ENCODE results near the gene DERA. TPM values are rescaled to one million over a fixed set of nuclear protein-coding genes. Genes with fewer than 3 reads are reported as not detected.
"Not testable (repeated sequence)": the region's sequence is repeated elsewhere in the genome, so short reads cannot be mapped to it uniquely, and the experiment has no call there.

DERA gene
- total RNA-seq, 1 experiment from 2014 or later = 46.1 TPM

DNA sequence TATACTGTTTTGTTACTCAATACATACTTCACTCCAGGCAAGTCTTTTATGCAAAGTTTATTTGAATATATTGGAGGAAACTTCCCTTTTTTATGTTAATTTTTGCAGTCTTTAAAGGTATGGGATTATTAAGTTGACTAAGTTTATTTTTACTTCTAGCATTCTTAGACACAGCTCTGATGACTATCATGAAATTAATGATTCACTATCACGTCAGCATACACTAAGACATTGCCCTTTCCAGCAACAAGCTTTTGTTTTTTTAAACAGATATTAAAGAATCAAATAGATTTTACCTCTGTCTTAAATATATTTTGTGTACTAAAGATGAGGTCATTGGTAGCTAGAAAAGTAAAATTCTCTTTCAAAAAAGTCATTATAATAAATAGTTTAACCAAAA, 52.1 kb downstream of the DERA start:
- H3K27me3 ChIP-seq = no peaks in the 10 kb centered on the region
- no peak overlapping the region for H3K4me3 ChIP-seq
- no peaks in the 10 kb centered on the region; the same call in none of the 2 replicates for H3K36me3 ChIP-seq
- no peak overlapping the region for H3K27ac ChIP-seq
- H3K9me3 ChIP-seq (replicated peaks) = no peaks in the 10 kb centered on the region
- H3K4me1 ChIP-seq = no peaks in the 10 kb centered on the region
- no peak for DNase-seq

DNA sequence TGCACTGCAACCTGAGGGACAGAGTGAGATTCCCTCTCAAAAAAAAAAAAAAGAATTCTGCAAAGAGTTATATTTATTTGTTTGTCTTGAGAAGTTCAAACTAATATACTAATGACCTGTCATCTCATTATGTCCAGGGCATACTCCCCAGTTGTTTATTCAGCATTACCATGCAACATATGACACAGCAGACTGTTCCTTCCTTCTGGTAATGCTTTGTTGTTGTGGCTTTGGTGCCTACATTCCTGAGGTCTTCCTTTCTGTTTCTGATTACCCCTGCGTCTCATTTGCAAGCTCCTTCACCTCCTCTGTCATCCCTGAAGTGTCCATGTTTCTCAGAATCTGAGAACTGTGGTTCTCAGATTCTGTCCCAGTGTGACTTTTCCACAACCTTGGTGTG, 55.3 kb downstream of the DERA start:
- Histone ChIP-seq H3K4me3 (no peak overlapping the region), H3K9me3 (replicated peaks) (no peaks in the 10 kb centered on the region), H3K27me3 (no peaks in the 10 kb centered on the region), H3K4me1 (no peaks in the 10 kb centered on the region), H3K36me3 (no peaks in the 10 kb centered on the region; the same call in none of the 2 replicates), H3K27ac (no peak overlapping the region)
- DNase-seq = no peak

DNA sequence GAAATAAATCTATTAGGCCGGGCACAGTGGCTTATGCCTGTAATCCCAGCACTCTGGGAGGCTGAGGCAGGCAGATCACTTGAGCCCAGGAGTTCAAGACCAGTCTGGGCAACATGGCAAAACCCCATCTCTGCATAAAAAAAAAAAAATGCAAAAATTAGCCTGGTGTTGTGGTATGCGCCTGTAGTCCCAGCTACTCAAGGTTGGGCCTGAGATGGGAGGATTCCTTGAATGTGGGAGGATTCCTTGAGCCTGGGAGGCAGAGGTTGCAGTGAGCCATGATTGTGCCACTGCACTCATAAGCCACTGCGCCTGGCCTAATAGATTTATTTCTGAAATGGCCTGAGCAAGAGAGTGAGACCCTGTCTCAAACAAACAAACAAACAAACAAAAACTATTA, 55.9 kb downstream of the DERA start:
- not testable (repeated sequence) for H3K36me3 ChIP-seq; H3K9me3 ChIP-seq (replicated peaks); H3K4me3 ChIP-seq; H3K27ac ChIP-seq; DNase-seq; H3K4me1 ChIP-seq; H3K27me3 ChIP-seq

DNA sequence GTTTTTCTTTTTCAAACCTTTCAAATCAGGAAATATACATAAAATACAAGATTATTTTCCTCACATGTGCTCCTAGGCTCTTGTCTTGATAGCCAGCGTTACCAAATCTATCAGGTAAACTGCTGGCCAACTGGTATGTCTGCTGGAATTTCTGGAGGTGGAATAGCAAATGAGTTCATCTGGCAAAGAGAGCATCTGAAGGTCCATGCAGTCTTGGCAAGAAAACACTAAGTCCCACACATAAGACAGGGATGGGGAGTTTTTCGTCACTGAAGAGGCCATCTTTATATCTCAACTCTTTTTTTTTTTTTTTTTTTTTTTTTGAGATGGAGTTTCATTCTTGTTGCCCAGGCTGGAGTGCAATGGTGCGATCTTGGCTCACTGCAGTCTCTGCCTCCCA, 60.1 kb downstream of the DERA start:
- DNase-seq = no peak
- Histone ChIP-seq H3K9me3 (replicated peaks) (no peaks in the 10 kb centered on the region), H3K27ac (no peak overlapping the region), H3K4me3 (no peak overlapping the region), H3K27me3 (no peaks in the 10 kb centered on the region), H3K4me1 (no peaks in the 10 kb centered on the region), H3K36me3 (no peaks in the 10 kb centered on the region)

DNA sequence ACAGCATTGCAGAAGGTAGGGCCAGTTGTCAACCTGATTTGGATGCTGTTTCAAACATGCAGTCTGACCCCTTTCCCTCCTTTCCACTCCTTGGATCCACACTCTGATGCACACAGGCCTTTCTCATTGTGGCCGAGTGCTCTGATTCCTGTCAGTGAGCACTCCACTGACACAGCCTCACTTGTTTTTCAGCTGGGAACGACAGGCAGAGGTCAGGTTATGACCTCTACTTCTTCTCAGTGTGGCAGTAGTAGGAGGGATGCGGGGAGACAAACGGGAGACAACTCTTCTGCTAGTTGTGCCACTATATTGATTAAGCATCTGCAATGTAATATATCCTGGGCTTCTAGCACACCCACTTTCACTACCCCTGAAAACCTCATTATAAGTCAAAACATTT, 61.8 kb downstream of the DERA start:
- Histone ChIP-seq H3K4me1 (no peaks in the 10 kb centered on the region), H3K27me3 (no peaks in the 10 kb centered on the region), H3K36me3 (no peaks in the 10 kb centered on the region)

DNA sequence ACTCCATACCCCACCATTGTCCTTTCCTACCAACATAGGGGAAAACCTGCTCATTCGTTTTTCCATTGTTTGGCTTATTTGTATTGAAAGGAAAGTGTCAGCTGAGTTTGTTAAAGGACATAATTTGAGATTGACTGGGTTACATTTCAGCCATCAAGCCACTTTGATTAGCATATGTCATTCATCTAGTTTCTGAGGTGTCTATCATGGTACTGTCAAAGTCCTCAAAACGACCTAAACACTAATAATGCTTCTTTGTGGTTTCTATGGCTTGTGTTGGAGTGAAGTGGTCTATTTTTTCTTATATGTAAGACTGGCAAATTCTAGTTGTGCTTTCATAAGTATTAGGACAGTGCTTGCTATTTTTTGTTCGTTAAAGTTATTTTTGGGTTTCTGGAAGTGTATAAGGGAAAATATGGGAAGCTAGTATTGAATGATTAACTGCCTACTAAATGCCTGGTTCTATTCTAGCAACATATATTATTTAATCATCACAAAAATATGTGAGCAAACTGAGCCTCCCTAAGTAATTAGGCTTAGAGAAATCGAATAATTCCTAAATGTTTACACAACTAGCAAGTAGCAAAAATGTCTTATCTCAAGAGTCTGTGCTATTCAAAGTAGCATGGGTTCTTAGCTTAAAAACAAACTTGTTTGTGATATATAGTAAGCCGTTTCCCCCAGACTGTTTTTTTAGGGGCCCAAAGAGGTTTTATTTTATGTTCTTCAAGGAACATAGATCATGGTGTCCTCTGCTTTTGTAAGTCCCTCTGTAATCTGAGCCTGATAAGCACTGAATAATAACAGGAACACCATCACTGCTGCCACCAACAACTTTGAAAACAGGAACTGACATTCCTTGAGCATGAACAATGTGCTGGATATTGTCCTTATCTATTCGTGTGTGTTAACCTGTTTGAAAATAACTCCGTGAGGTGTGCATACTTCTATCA, 67.1 kb downstream of the DERA start:
- H3K4me3 ChIP-seq = no peak overlapping the region
- no peaks in the 10 kb centered on the region; the same call in 1 of the 2 replicates for H3K36me3 ChIP-seq
- H3K27me3 ChIP-seq = no peaks in the 10 kb centered on the region
- H3K4me1 ChIP-seq = peaks cover 23% of the 10 kb centered on the region
- no peak overlapping the region for H3K27ac ChIP-seq
- H3K9me3 ChIP-seq (replicated peaks) = no peaks in the 10 kb centered on the region
- no peak for DNase-seq

More for the DNA sequence above, 61.8 kb downstream of the DERA start:
- Histone ChIP-seq H3K9me3 (replicated peaks) (no peaks in the 10 kb centered on the region), H3K4me3 (no peak overlapping the region), H3K27ac (no peak overlapping the region)
- DNase-seq = no peak

DNA sequence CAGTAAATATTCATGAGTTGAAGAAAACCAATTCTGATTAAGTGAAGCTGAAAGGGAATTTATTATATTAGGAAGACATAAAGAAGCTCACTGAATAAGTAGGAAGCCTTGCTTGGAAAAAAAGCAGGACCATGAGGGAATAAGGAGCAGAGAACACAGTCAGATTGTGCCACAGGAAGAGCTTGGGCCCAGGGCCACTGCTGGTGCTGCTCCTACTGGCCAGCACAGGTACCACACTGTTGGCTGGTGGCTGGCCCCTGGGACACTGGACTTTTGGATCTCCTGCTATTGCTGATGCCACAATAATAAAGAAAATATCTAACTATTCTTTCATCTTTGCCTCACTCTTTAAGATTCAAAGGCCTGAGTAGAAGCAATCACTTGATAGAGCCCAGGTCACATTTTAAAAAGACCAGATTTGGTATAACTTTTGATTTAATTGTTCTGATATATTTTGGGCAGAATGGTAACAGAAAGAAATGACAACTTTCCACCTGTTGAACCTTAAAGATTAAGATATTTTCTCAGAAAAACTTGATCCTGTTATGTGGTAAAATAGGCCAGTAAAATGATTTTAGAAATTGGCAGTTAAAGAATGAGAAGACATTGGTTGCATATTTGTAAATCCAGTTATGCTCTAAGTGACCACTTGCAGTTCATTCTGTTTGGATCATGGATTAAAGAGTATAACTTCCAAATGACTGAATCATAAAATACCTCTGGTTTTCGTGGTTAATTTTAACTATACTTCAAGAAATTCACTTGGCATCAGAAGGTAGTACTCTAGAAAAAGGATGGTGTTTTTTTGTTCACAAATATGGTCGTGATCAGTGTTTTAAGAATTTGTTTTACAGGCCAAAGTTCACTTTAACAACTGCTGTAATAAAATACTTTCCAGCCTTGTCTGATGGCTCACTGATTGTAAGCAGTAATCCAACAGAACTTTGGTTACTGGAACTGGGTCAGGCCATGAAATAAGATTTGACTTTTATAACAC, 68.3 kb downstream of the DERA start:
- H3K4me1 ChIP-seq = peaks cover 27% of the 10 kb centered on the region
- no peak overlapping the region for H3K4me3 ChIP-seq
- H3K36me3 ChIP-seq = no peaks in the 10 kb centered on the region; the same call in 1 of the 2 replicates
- H3K9me3 ChIP-seq (replicated peaks) = no peaks in the 10 kb centered on the region
- H3K27me3 ChIP-seq = no peaks in the 10 kb centered on the region
- DNase-seq = peak in 1 of 2 experiments; percentile 31
- no peak overlapping the region for H3K27ac ChIP-seq

DNA sequence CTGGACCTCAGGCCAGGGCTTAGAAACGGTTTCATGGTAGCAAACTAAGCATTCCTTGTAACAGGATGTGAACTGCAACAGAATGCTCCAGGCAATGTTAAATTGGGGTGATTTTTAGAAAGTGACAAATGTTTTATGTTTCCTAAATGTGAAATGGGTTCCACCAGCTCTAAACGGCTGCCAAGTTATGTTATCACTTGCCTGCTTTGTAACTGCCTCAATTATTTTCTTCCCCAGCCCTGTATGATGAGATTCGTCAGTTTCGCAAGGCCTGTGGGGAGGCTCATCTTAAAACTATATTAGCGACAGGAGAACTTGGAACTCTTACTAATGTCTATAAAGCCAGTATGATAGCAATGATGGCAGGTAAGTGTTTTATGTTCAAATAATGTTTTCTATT, 70.9 kb downstream of the DERA start:
- no peak overlapping the region for H3K4me3 ChIP-seq
- H3K27ac ChIP-seq = no peak overlapping the region
- no peaks in the 10 kb centered on the region for H3K9me3 ChIP-seq (replicated peaks)
- H3K27me3 ChIP-seq = no peaks in the 10 kb centered on the region
- peaks cover 4% of the 10 kb centered on the region for H3K36me3 ChIP-seq
- peaks cover 27% of the 10 kb centered on the region for H3K4me1 ChIP-seq
- DNase-seq = no peak

DNA sequence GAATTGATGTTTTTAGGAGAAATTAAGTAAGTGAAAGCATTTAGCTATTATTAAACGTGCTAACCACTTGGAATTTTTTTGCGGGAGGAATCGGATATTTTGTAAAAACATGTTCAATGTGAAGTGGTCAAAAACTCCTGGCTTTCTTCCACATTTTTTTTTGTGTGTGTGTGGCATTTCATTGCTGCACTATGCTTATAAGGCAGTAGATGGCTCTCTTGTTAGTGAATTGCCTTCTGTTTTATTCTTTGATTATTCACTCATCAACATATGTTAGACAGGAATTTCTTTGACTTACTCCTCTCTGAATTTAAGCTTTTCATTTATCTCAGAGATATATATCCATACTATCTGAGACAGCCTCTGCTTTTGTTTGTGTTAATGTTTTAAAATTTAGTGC, 71.3 kb downstream of the DERA start:
- H3K27ac ChIP-seq = peak overlapping the region; percentile 19; the same call in 1 of the 2 replicates
- H3K4me3 ChIP-seq = no peak overlapping the region
- H3K36me3 ChIP-seq = peaks cover 4% of the 10 kb centered on the region
- H3K4me1 ChIP-seq = peaks cover 27% of the 10 kb centered on the region
- H3K9me3 ChIP-seq (replicated peaks) = no peaks in the 10 kb centered on the region
- H3K27me3 ChIP-seq = no peaks in the 10 kb centered on the region
- peak in 1 of 2 experiments; percentile 53 for DNase-seq

DNA sequence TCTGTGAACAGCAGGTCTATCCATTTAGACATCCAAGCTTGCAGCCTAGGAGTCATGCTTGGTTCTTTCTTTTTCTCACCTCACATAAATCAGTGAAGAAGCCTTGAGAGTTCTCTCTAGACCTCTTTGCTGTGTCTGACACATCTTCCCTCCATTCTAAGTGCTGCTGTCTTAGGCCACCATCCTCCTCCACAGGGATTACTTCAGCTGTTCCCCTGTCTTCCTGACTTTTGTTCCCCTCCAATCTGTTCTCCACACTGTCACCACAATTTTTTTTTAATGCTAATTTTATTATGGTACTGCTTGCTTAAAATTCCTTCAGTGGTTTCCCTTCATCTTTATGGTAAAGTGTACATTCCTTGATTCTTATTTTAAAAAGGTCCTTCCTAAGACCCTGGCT, 71.8 kb downstream of the DERA start:
- Histone ChIP-seq H3K36me3 (peaks cover 4% of the 10 kb centered on the region), H3K27ac (peak overlapping the region; percentile 19; the same call in 1 of the 2 replicates), H3K9me3 (replicated peaks) (no peaks in the 10 kb centered on the region), H3K27me3 (no peaks in the 10 kb centered on the region), H3K4me3 (no peak overlapping the region), H3K4me1 (peaks cover 27% of the 10 kb centered on the region)
- DNase-seq = peak in 1 of 2 experiments; percentile 48

DNA sequence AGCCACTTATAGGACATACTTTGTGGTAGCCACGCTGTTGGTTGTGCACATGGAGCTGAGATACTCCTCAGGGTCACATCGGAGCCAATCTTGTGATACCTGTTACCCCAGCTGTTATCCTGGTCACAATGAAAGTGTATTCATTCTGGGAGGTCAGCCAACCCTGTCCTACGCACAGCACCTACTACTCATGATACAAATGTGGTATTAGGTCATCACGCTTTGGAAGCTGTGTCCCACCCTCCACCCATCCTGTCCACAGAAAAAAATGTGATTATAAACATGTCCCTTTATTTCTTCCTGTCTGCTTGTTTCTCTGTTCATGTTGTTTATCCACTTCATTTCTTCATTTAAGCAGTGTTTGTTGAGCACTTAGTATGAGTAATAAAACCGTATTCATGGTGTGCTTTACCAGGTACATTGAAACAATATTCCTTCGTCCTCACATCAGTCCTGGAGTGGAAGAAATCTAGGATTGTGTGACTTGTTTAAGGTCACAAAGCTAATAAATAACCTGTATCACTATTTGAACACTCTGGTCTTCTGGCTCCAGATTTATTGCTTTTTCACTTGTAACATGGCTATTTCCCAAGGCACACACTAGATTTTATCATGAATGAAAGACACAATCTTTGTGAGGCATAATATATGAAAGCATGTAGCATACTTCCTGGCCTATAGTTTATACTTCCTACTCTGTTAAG, 73.1 kb downstream of the DERA start:
- no peak for DNase-seq
- Histone ChIP-seq H3K27ac (no peak overlapping the region), H3K27me3 (no peaks in the 10 kb centered on the region), H3K4me3 (no peak overlapping the region), H3K36me3 (peaks cover 5% of the 10 kb centered on the region), H3K9me3 (replicated peaks) (no peaks in the 10 kb centered on the region), H3K4me1 (peaks cover 24% of the 10 kb centered on the region)

DNA sequence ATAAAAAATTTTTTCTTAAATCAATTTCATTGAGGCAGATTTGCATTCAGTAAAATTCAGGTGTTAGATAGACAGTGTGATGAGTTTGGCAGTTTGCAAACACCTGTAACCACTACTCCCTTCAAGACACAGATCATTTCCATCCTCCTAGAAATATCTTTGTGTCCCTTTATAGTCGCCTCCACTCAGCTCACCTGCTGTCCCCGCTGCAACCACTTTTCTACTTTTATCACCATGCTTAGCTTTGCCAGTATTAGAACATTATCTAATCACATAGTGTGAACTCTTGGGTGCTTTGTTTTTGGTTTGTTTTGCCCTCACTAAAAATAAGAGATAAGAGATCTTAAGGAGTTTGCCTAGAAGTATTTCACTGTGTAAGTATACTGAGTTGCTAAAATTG, 73.8 kb downstream of the DERA start:
- Histone ChIP-seq H3K9me3 (replicated peaks) (no peaks in the 10 kb centered on the region), H3K36me3 (peaks cover 7% of the 10 kb centered on the region), H3K4me1 (peaks cover 18% of the 10 kb centered on the region), H3K27ac (no peak overlapping the region), H3K27me3 (no peaks in the 10 kb centered on the region), H3K4me3 (no peak overlapping the region)
- DNase-seq = no peak

DNA sequence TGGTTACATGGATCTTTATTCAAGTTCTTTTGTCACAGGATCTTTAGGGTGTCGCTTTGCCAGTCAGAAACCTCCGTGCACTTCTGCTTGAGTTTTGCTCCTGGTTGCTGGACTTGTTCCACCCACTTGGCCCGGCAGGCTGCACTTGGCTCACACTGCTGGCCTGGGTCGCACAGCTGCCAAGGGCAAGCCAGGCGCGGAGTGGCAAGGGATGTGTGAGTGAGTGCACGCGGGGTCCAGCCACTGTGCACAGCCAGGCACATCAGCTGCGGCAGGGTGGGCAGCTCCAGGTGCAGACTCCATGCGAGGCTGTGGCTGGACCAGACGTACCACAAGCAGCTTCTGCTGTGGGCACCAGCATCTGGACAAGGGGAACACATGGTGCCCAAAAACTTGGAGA, 76.6 kb downstream of the DERA start:
- no peaks in the 10 kb centered on the region for H3K9me3 ChIP-seq (replicated peaks)
- H3K4me3 ChIP-seq = no peak overlapping the region
- H3K36me3 ChIP-seq = peaks cover 7% of the 10 kb centered on the region
- DNase-seq = no peak
- H3K27ac ChIP-seq = no peak overlapping the region
- H3K27me3 ChIP-seq = no peaks in the 10 kb centered on the region
- peaks cover 9% of the 10 kb centered on the region for H3K4me1 ChIP-seq

DNA sequence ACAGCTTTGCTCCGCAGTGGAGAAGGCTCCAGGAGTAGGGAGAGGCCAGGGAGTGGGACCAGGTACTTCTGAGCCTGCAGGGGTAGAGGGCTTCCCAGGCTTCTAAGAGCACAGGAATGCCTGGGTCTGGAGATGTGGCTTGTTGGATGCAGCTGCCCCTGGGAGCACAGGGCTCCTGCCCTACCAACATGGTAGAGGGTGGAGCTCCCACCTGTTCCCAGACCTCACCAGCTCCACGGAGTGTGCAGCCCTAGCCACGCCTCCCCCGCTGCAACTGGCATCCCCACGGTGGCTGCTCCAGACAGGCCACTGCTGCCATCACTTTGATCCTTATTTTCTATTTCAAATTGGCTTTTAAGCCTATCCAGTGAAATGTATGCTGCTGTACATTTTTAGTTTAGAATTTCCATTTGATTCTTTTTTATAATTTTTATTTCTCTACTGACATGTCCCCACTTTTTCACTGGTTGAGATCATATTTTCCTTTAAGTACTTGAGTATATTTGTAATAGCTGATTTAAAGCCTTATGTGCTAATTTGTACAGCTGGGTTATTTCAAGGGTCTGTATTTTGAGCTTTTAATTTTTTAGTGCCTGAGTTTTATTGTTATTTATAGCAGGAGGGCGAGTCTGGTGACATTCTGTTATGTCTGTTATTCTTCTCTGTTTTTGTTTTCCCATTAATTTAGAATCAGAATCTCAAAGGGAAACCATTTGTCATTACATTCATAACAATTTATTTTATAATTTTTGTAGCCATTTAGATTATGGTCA, 78.0 kb downstream of the DERA start:
- no peaks in the 10 kb centered on the region for H3K9me3 ChIP-seq (replicated peaks)

More for the DNA sequence above, 78.0 kb downstream of the DERA start:
- H3K27ac ChIP-seq = no peak overlapping the region
- H3K36me3 ChIP-seq = peaks cover 7% of the 10 kb centered on the region
- H3K4me3 ChIP-seq = no peak overlapping the region
- no peaks in the 10 kb centered on the region for H3K27me3 ChIP-seq
- H3K4me1 ChIP-seq = no peaks in the 10 kb centered on the region
- DNase-seq = peak; percentile 37 to 39

Measured in SJCRH30 (cell line).